Erythroblast (primary cell): ENCODE data around the gene MAPT.

Experiments used
- GATA1 ChIP-seq: IDR thresholded peaks from 2 replicates; pipeline ENCODE4 v1.6.1; 2011; ENCODE audit warnings: low read depth, mild to moderate bottlenecking, control low read depth, low read length, moderate library complexity
- POLR2A ChIP-seq: IDR thresholded peaks from 2 replicates; pipeline ENCODE4 v1.6.1; 2011; ENCODE audit warnings: mild to moderate bottlenecking, low read length

GRCh38 chr17:46039592-46040186, 145.3 kb downstream of the MAPT start:
- no peak for TF ChIP-seq POLR2A
- TF ChIP-seq GATA1 = no peak
